K562 (cell line): ENCODE results near the gene SGMS1. TPM values are rescaled to one million over a fixed set of nuclear protein-coding genes. Genes with fewer than 3 reads are reported as not detected.

ENCODE experiments used
- ADNP ChIP-seq: fragments of 200-800 bp; sonication (Bioruptor generic); IDR thresholded peaks from 2 replicates; pipeline ENCODE4 v1.6.1; 2016; ENCODE audit warnings: missing genetic modification characterization, missing compliant biosample characterization
- ARID1B ChIP-seq: fragments of 450-650 bp; IDR thresholded peaks from 2 replicates; pipeline ENCODE4 v1.6.1; 2016; ENCODE audit warnings: antibody characterized with exemption, mild to moderate bottlenecking, inconsistent platforms
- BRF1 ChIP-seq: IDR thresholded peaks from 3 replicates; pipeline ENCODE4 v1.6.1; 2011; ENCODE audit warnings: borderline replicate concordance, mild to moderate bottlenecking; ENCODE audit not compliant: insufficient read length; ENCODE audit errors: extremely low read depth
- CBX2 ChIP-seq: fragments of 200-600 bp; sonication (generic); IDR thresholded peaks from one replicate; pipeline ENCODE4 v1.6.1; 2012; ENCODE audit warnings: mild to moderate bottlenecking, low read length, inconsistent platforms; ENCODE audit not compliant: insufficient read depth, poor library complexity, severe bottlenecking
- CHD1 ChIP-seq: fragments of 200-600 bp; sonication (generic); IDR thresholded peaks from one replicate; pipeline ENCODE4 v1.6.1; 2012; ENCODE audit warnings: mild to moderate bottlenecking, moderate library complexity, low read length, inconsistent platforms
- CSDE1 ChIP-seq, 2 experiments: fragments of 450-650 bp; IDR thresholded peaks; 2 replicates each; pipeline ENCODE4 v1.6.1; 2016; ENCODE audit warnings: mild to moderate bottlenecking in 1 of 2
- CTBP1 ChIP-seq: fragments of 450-650 bp; IDR thresholded peaks from 2 replicates; pipeline ENCODE4 v1.6.1; 2016; ENCODE audit warnings: borderline replicate concordance
- DPF2 ChIP-seq: fragments of 450-650 bp; IDR thresholded peaks from 2 replicates; pipeline ENCODE4 v1.6.1; 2016
- EP300 ChIP-seq: IDR thresholded peaks from 2 replicates; pipeline ENCODE4 v1.6.1; 2012; ENCODE audit warnings: low read length, improper control_type of control experiment
- ID3 ChIP-seq, 2 experiments: fragments of 250-450 bp in 1 of 2; fragments of 450-650 bp in 1 of 2; sonication (Bioruptor Pico) in 1 of 2; IDR thresholded peaks; 2 replicates each; pipeline versions ENCODE4 v1.6.1 to v1.8.0; 2016 to 2021; ENCODE audit warnings: mild to moderate bottlenecking in 2 of 2, moderate library complexity in 2 of 2, missing compliant biosample characterization in 1 of 2, missing genetic modification characterization in 1 of 2
- MNT ChIP-seq, 2 experiments: fragments of 450-650 bp; conservative IDR thresholded peaks; 2 replicates each; pipeline ENCODE4 v1.6.1; 2017; ENCODE audit warnings: mild to moderate bottlenecking in 2 of 2, moderate library complexity in 2 of 2
- NR2C2 ChIP-seq, 2 experiments: fragments of 200-800 bp in 1 of 2; sonication (Bioruptor generic) in 1 of 2; sonication (generic) in 1 of 2; formaldehyde crosslinking in 1 of 2; IDR thresholded peaks; 2 replicates each; pipeline versions ENCODE4 v1.6.1 to v1.8.0; 2016 to 2022; ENCODE audit warnings: mild to moderate bottlenecking in 1 of 2, missing compliant biosample characterization in 1 of 2, missing genetic modification characterization in 1 of 2, missing genetic modification reagents in 1 of 2
- RB1 ChIP-seq: fragments of 450-650 bp; IDR thresholded peaks from 2 replicates; pipeline ENCODE4 v1.6.1; 2017; ENCODE audit warnings: low read depth, mild to moderate bottlenecking
- RCOR1 ChIP-seq, 2 experiments: IDR thresholded peaks; 2 replicates each; pipeline ENCODE4 v1.6.1; 2012; ENCODE audit warnings: low read depth in 2 of 2, low read length in 2 of 2, borderline replicate concordance in 1 of 2, improper control_type of control experiment in 1 of 2
- SMARCA4 ChIP-seq: fragments of 450-650 bp; IDR thresholded peaks from 2 replicates; pipeline ENCODE4 v1.6.1; 2016
- SRF ChIP-seq, 2 experiments: fragments of 250-450, 450-650 bp in 1 of 2; sonication (Bioruptor Pico) in 1 of 2; sonication (generic) in 1 of 2; formaldehyde crosslinking; IDR thresholded peaks; 2 replicates each; pipeline versions ENCODE4 v1.5.0 to v1.5.1; 2020 to 2022; ENCODE audit warnings: mild to moderate bottlenecking in 1 of 2, missing genetic modification reagents in 1 of 2
- ZNF583 ChIP-seq: fragments of 250-450 bp; sonication (Bioruptor Pico); IDR thresholded peaks from 2 replicates; pipeline ENCODE4 v1.4.0; 2020
- polyA plus RNA-seq, 8 experiments: library from polyadenylated mRNA; depleted of rRNA in 4 of 8; stranded (reverse) in 5 of 8; unstranded in 3 of 8; fragments of >200 nt; fragmentation: Nextera tagmentation in 2 of 8; fragmentation: Illumina TruSeq in 1 of 8; extraction: Ambion mirVana in 2 of 8; extraction: Trizol in 1 of 8; gene quantifications; 2 replicates each; pipeline versions ENCODE4 v1.2.1 to v1.2.3, GENCODE V29; 2011 to 2014; ENCODE audit warnings: inconsistent platforms in 1 of 8, missing spikeins in 1 of 8
- total RNA-seq, 7 experiments: library from RNA; depleted of rRNA in 6 of 7; stranded (reverse); fragments of >200 nt in 6 of 7; fragmentation: Illumina TruSeq in 2 of 7; extraction: Trizol in 2 of 7; gene quantifications; 2 replicates each; pipeline versions ENCODE4 v1.2.1 to v1.2.3, GENCODE V29; 2011 to 2021; ENCODE audit warnings: low replicate concordance in 1 of 7

Gene SGMS1
- total and polyA plus RNA-seq, 9 of the 15 experiments (the other 6 are each of a cell fraction or from before 2014, with no cell fraction given), result 22.6 to 232 (median 82.2) TPM

DNA sequence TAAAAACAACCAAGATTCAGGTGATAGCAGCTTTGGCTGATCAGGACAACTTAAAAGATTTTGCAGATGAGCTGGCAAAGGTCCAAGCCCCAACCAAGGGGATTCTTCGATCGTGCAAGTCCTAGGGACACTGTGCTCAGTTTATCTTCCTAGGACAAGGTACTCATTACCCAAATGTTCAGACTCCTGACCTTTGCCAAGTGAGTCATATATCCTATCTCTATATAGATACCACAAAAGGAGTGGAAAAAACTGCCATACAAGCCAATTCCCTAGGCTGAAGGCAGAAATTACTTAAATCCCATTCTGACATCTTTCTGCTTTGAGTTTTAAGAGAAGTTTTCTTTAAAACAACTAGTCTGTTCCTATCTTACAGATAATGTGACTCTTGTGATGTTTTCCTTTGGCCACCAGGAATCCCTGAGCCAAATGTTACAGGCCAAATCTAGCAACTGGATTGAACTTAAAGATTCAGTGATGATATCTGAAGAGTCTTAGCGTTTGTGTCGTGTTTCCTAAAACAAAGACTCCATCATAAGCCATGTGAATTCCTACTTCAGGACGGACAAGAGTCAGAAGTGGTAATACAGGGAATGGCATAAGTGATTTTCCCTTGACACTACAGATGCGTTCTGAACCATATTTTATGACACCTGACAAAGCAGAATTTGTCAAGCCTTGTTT, 229.8 kb downstream of the SGMS1 start (continued):
- TF ChIP-seq CSDE1 (IDR thresholded peaks at IDR 0.05) (no peak), EP300 (peak; percentile 40), ID3 (CRISPR knock-in tag; IDR thresholded peaks at IDR 0.05) (no peak), ID3 (tag; IDR thresholded peaks at IDR 0.05) (peak; percentile 56; the same call in 1 of the 2 replicates), DPF2 (peak; percentile 68; the same call in 1 of the 2 replicates), SRF (CRISPR knock-in tag; IDR thresholded peaks at IDR 0.05) (peak in 1 of 2 experiments; percentile 44; a peak in 1 of 4 replicates), ADNP (tag) (0 out of 2 replicates have a peak, but pooled peaks have one; percentile 15), RB1 (no peak), SMARCA4 (peak; percentile 46), BRF1 (no peak), MNT (conservative IDR thresholded peaks at IDR 0.05) (0 out of 4 replicates have a peak, but pooled peaks of 1 of the 2 experiments have one; percentile 18), CHD1 (peak; percentile 68), ZNF583 (CRISPR knock-in tag) (no peak), RCOR1 (IDR thresholded peaks at IDR 0.05; ENCODE audit: borderline replicate concordance in 1 of 2, low read depth in 2 of 2, low read length in 2 of 2) (peak in 1 of 2 experiments; percentile 73; a peak in 1 of 4 replicates), CBX2 (no peak), NR2C2 (CRISPR knock-in tag; IDR thresholded peaks at IDR 0.05) (no peak), NR2C2 (tag; IDR thresholded peaks at IDR 0.05) (peak; percentile 59; the same call in 1 of the 2 replicates), CTBP1 (peak; percentile 14; the same call in 1 of the 2 replicates), ARID1B (peak; percentile 52)
